Heart left ventricle (tissue), 13 donors: ENCODE measurements around the gene CCDC121.

Experiments used
- CTCF ChIP-seq, 12 donors: fragments of 200-600 bp; sonication (generic) in 4 of 12; IDR thresholded peaks; one replicate each; pipeline versions ENCODE4 v1.5.0 to v1.8.0; 2018 to 2022; ENCODE audit warnings: antibody characterized with exemption in 12 of 12, mild to moderate bottlenecking in 5 of 12
- POLR2A ChIP-seq, 2 donors: fragments of 450-650 bp; IDR thresholded peaks; one replicate each; pipeline ENCODE4 v1.6.1; 2017; ENCODE audit warnings: antibody characterized with exemption in 2 of 2, mild to moderate bottlenecking in 2 of 2, moderate library complexity in 2 of 2
- donor health status: ischemic (EF 13 %, LVEDD 7.1; RV severe dilation, severe dysfunction).
- donor health status: DM: no; HTN: yes; CAD: no.
- donor health status: DM: no; HTN: no; CAD: no.
- donor health status: ischemic (EF 25% LVEDD 6.9; RV normal size, moderate dysfunction).
- donor health status: ischemic (EF 25% LVEDD 5.7; RV mildly dilated, moderate dysfunction).
- donor health status: ischemic (EF 35%, LVEDD 5.7; RV mildly dilated, moderate dysfunction).
- donor health status: nonischemic (EF 11% LVEDD 7.7; RV severe dilation, severe dysfunction).
- donor health status: DM: yes; HTN: yes; CAD: no.
- donor health status: PGD.
- donor health status: ischemic (EF 29% LVEDD 5.4; RV normal size, mild dysfunction).
- donor health status: nonischemic (EF 23%, LVEDD 6.1; RV moderate dilation, normal function).

GRCh38 chr2:27583390-27583915, 45.4 kb downstream of the CCDC121 start:
- TF ChIP-seq CTCF (IDR thresholded peaks at IDR 0.05) = no peak
- no peak for TF ChIP-seq POLR2A (IDR thresholded peaks at IDR 0.05)
